Keratinocyte (primary cell): ENCODE data around the gene CDH6. TPM values are rescaled to one million over a fixed set of nuclear protein-coding genes. Genes with fewer than 3 reads are reported as not detected.

Experiments
- DNase-seq: peaks from one replicate; pipeline ENCODE4 v3.0.0-alpha.2; 2011; ENCODE audit warnings: low read depth, missing footprints, low spot score
- FAIRE-seq: peaks from 2 replicates; lab custom pipeline; 2011; peaks lifted over from hg19 to GRCh38; lab: Jason Lieb, UNC
- H2AFZ ChIP-seq: 2 replicates; pipeline ENCODE4 v1.6.0; 2012; ENCODE audit warnings: low read length, control low read depth, inconsistent platforms; ENCODE audit not compliant: control insufficient read depth
- H3K27ac ChIP-seq: 2 replicates; pipeline ENCODE4 v1.5.1; 2011; ENCODE audit warnings: low read length; ENCODE audit not compliant: control insufficient read depth, insufficient read depth
- H3K27me3 ChIP-seq: 3 replicates; pipeline ENCODE4 v1.6.0; 2011; ENCODE audit warnings: low read length; ENCODE audit not compliant: control insufficient read depth, insufficient read depth; ENCODE audit errors: extremely low read depth
- H3K36me3 ChIP-seq, 2 experiments: 2 replicates in 1 of 2; 3 replicates in 1 of 2; pipeline ENCODE4 v1.5.1; 2011; ENCODE audit warnings: low read length in 2 of 2, mild to moderate bottlenecking in 1 of 2; ENCODE audit not compliant: control insufficient read depth in 2 of 2, insufficient read depth in 2 of 2; ENCODE audit errors: extremely low read depth in 1 of 2
- H3K4me1 ChIP-seq: 3 replicates; pipeline ENCODE4 v1.5.1; 2011; ENCODE audit warnings: low read length; ENCODE audit not compliant: control insufficient read depth, insufficient read depth; ENCODE audit errors: extremely low read depth
- H3K4me2 ChIP-seq: 3 replicates; pipeline ENCODE4 v1.6.0; 2011; ENCODE audit warnings: low read depth, low read length; ENCODE audit not compliant: control insufficient read depth, insufficient read depth; ENCODE audit errors: extremely low read depth
- H3K4me3 ChIP-seq, 3 experiments: fragments of 200-600 bp in 1 of 3; sonication (generic) in 1 of 3; 2 replicates in 2 of 3; 3 replicates in 1 of 3; pipeline ENCODE4 v1.5.1; 2011 to 2016; ENCODE audit warnings: low read length in 3 of 3, mild to moderate bottlenecking in 3 of 3, control low read depth in 2 of 3, inconsistent platforms in 1 of 3, low read depth in 1 of 3, mixed read lengths in 1 of 3, mixed run types in 1 of 3, moderate library complexity in 1 of 3; ENCODE audit not compliant: control insufficient read depth in 2 of 3, insufficient read depth in 2 of 3; ENCODE audit errors: extremely low read depth in 1 of 3
- H3K79me2 ChIP-seq: 2 replicates; pipeline ENCODE4 v1.6.0; 2012; ENCODE audit warnings: low read length; ENCODE audit not compliant: control insufficient read depth, insufficient read depth
- H3K9ac ChIP-seq: 3 replicates; pipeline ENCODE4 v1.6.0; 2011; ENCODE audit warnings: low read length; ENCODE audit not compliant: control insufficient read depth, insufficient read depth; ENCODE audit errors: extremely low read depth
- H3K9me1 ChIP-seq: 3 replicates; pipeline ENCODE4 v1.6.0; 2011; ENCODE audit warnings: low read length; ENCODE audit not compliant: control insufficient read depth, insufficient read depth; ENCODE audit errors: extremely low read depth
- H3K9me3 ChIP-seq: 2 replicates; pipeline ENCODE4 v1.5.1; 2012; ENCODE audit warnings: low read depth, low read length; ENCODE audit not compliant: control insufficient read depth
- H4K20me1 ChIP-seq: 3 replicates; pipeline ENCODE4 v1.6.0; 2011; ENCODE audit warnings: low read length; ENCODE audit not compliant: control insufficient read depth, insufficient read depth; ENCODE audit errors: extremely low read depth
- CTCF ChIP-seq, 3 experiments: IDR thresholded peaks in 1 of 3; conservative IDR thresholded peaks in 1 of 3; optimal IDR thresholded peaks in 1 of 3; 2 replicates in 2 of 3; 3 replicates in 1 of 3; pipeline versions ENCODE3 to v1.5.1; 2011; ENCODE audit warnings: low read length in 3 of 3, mild to moderate bottlenecking in 3 of 3, moderate library complexity in 2 of 3, control low read depth in 1 of 3, inconsistent platforms in 1 of 3; ENCODE audit not compliant: insufficient read depth in 2 of 3; ENCODE audit errors: extremely low read depth in 1 of 3
- EZH2 ChIP-seq: IDR thresholded peaks from one replicate; pipeline ENCODE4 v1.6.1; 2012; ENCODE audit warnings: inconsistent platforms, mild to moderate bottlenecking, low read length, moderate library complexity
- dilution Hi-C: fragments of 300-500 bp; cut with MboI; formaldehyde crosslinking; loops from one replicate; pipeline ENCODE4 v1.7.0; 2020; ENCODE audit warnings: low sequenced_read_pairs; ENCODE audit not compliant: extremely low pct_ligation_motif_present
- polyA plus RNA-seq, 5 experiments: library from polyadenylated mRNA; depleted of rRNA in 3 of 5; stranded (reverse) in 3 of 5; stranded (forward) in 1 of 5; unstranded in 1 of 5; fragments of >200 nt; gene quantifications; 1 replicate in 1 of 5; 2 replicates in 3 of 5; 3 replicates in 1 of 5; pipeline versions ENCODE4 v1.2.1 to v1.2.3, GENCODE V29; 2011 to 2012; ENCODE audit warnings: missing spikeins in 2 of 5, low read depth in 1 of 5, low replicate concordance in 1 of 5

The CDH6 gene
- polyA plus RNA-seq, 1 donor (not counting 4 experiments of a cell fraction or from before 2014, with no cell fraction given): not detected

GRCh38 chr5:31165729-31166128 lies 27.8 kb upstream of the CDH6 start:
- Histone ChIP-seq H3K36me3 (no peaks in the 10 kb centered on the region), H3K9me1 (no peaks in the 10 kb centered on the region), H3K27ac (no peak overlapping the region), H3K4me3 (no peak overlapping the region), H2AFZ (no peak overlapping the region), H3K4me2 (no peak overlapping the region), H3K9me3 (no peaks in the 10 kb centered on the region), H3K79me2 (no peaks in the 10 kb centered on the region), H3K9ac (no peak overlapping the region), H3K27me3 (no peaks in the 10 kb centered on the region), H3K4me1 (no peaks in the 10 kb centered on the region), H4K20me1 (no peaks in the 10 kb centered on the region)
- DNase-seq (no peak), FAIRE-seq (no peak)
- dilution Hi-C loops: no loop called here
- TF ChIP-seq EZH2 (no peak), CTCF (optimal IDR thresholded peaks at IDR 0.05 in 1 of 3, IDR thresholded peaks at IDR 0.05 in 1 of 3, conservative IDR thresholded peaks at IDR 0.05 in 1 of 3; ENCODE audit: extremely low read depth in 1 of 3, insufficient read depth in 2 of 3, low read length in 3 of 3) (no peak)

- TF ChIP-seq CTCF (optimal IDR thresholded peaks at IDR 0.05 in 1 of 3, IDR thresholded peaks at IDR 0.05 in 1 of 3, conservative IDR thresholded peaks at IDR 0.05 in 1 of 3; ENCODE audit: extremely low read depth in 1 of 3, insufficient read depth in 2 of 3, low read length in 3 of 3) (no peak), EZH2 (no peak)
Measured at GRCh38 chr5:31169379-31169778, 24.1 kb upstream of the CDH6 start.

More at GRCh38 chr5:31169379-31169778, 24.1 kb upstream of the CDH6 start:
- Histone ChIP-seq H3K79me2 (no peaks in the 10 kb centered on the region), H3K27ac (no peak overlapping the region), H3K9me1 (no peaks in the 10 kb centered on the region), H3K4me1 (no peaks in the 10 kb centered on the region), H4K20me1 (no peaks in the 10 kb centered on the region), H3K9ac (no peak overlapping the region), H3K4me3 (no peak overlapping the region), H2AFZ (no peak overlapping the region), H3K9me3 (no peaks in the 10 kb centered on the region), H3K27me3 (no peaks in the 10 kb centered on the region), H3K36me3 (no peaks in the 10 kb centered on the region), H3K4me2 (no peak overlapping the region)
- FAIRE-seq (no peak), DNase-seq (no peak)
- dilution Hi-C loops: no loop called here
